Upper lobe of left lung (tissue), 6 donors: ENCODE results near the gene TEDC2. TPM values are rescaled to one million over a fixed set of nuclear protein-coding genes. Genes with fewer than 3 reads are reported as not detected.

Experiments
- ATAC-seq, 2 donors: fragments of 200-7000 bp; cut with Tn5 transposase; one replicate each; pipeline ENCODE4 v1.9.1; 2022; ENCODE audit warnings: mild to moderate bottlenecking in 2 of 2, moderate library complexity in 2 of 2; ENCODE audit not compliant: low FRiP score in 2 of 2
- DNase-seq, 2 donors: peaks; one replicate each; pipeline ENCODE4 v3.0.0-alpha.2; 2019 to 2020
- H3K27ac ChIP-seq, 4 donors: fragments of 200-600 bp; sonication (generic); one replicate each; pipeline ENCODE4 v1.5.1; 2016 to 2019
- H3K27me3 ChIP-seq, 4 donors: fragments of 200-600 bp; sonication (generic); one replicate each; pipeline ENCODE4 v1.5.1; 2017 to 2019
- H3K36me3 ChIP-seq, 4 donors: fragments of 200-600 bp; sonication (generic); one replicate each; pipeline ENCODE4 v1.5.1; 2016 to 2019
- H3K4me1 ChIP-seq, 4 donors: fragments of 200-600 bp; sonication (generic); one replicate each; pipeline ENCODE4 v1.5.1; 2018 to 2019
- H3K4me3 ChIP-seq, 4 donors: fragments of 200-600 bp; sonication (generic); one replicate each; pipeline ENCODE4 v1.5.1; 2017 to 2019; ENCODE audit warnings: mild to moderate bottlenecking in 2 of 4, moderate library complexity in 1 of 4
- H3K9me3 ChIP-seq, 4 donors: fragments of 200-600 bp; sonication (generic); one replicate each; pipeline ENCODE4 v1.5.1; 2018 to 2019
- CTCF ChIP-seq, 6 experiments: fragments of 450-650 bp in 4 of 6; fragments of 200-600 bp in 2 of 6; sonication (generic) in 2 of 6; IDR thresholded peaks; one replicate each; pipeline ENCODE4 v1.5.1; 2016 to 2019; ENCODE audit warnings: antibody characterized with exemption in 6 of 6
- EP300 ChIP-seq, 4 donors: sonication (generic); formaldehyde crosslinking; IDR thresholded peaks; one replicate each; pipeline ENCODE4 v1.5.1; 2017; ENCODE audit warnings: antibody characterized with exemption in 4 of 4, control low read depth in 2 of 4
- POLR2A ChIP-seq, 4 donors: fragments of 450-650 bp; IDR thresholded peaks; one replicate each; pipeline ENCODE4 v1.5.1; 2016 to 2017; ENCODE audit warnings: antibody characterized with exemption in 4 of 4, mild to moderate bottlenecking in 2 of 4
- POLR2AphosphoS5 ChIP-seq, 2 donors: sonication (generic); formaldehyde crosslinking; IDR thresholded peaks; one replicate each; pipeline ENCODE4 v1.5.1; 2017; ENCODE audit warnings: antibody characterized with exemption in 2 of 2
- WGBS, 2 donors: methylation state at CpG; one replicate each; pipeline ENCODE4 v1.1.5; 2017 to 2018; 5-methylcytosine and 5-hydroxymethylcytosine counted together
- total RNA-seq, 6 donors: library from RNA; depleted of rRNA in 4 of 6; stranded (reverse); fragments of >200 nt in 4 of 6; gene quantifications; one replicate each; pipeline versions ENCODE4 v1.1.0 to v1.2.1, GENCODE V29; 2016 to 2021
- donor health status: DM: no; HTN: no; CAD: no; lungs with moderate emphysema.
- donor health status: DM: no; HTN: yes; CAD: no; lungs with severe emphysema.

Gene TEDC2
- total RNA-seq, 6 donors from 2014 or later = 0.61 to 2.7 (median 1.7) TPM; not detected in 1

- DNase-seq = peak; percentile 89 to 98
- Histone ChIP-seq H3K4me1 (peaks cover 39 to 80% (median 50%) of the 10 kb centered on the region in 4 donors), H3K27me3 (peaks cover 4 to 32% (median 19%) of the 10 kb centered on the region in 4 donors), H3K27ac (peak within 1 kb of the TSS; percentile 89 to 93 (median 90)), H3K4me3 (peak within 1 kb of the TSS; percentile 71 to 98 (median 84)), H3K36me3 (no peaks in the 10 kb centered on the region), H3K9me3 (no peaks in the 10 kb centered on the region)
- ATAC-seq = peak; percentile 84 to 94
- 0% methylated on average over 3 to 10 of the region's 77 CpGs for WGBS, 2 donors
- TF ChIP-seq CTCF (IDR thresholded peaks at IDR 0.05) (no peak), POLR2A (IDR thresholded peaks at IDR 0.05) (peak in 2 of 4 donors; percentile 35 to 82), POLR2AphosphoS5 (IDR thresholded peaks at IDR 0.05) (peak; percentile 49 to 73)
These were observed 15.0 kb downstream of the TEDC2 start, which contains the start of gene TBC1D24 for GRCh38 chr16:2474877-2475412. Gene TBC1D24 (plus strand): TSS chr16:2475127. CDS start chr16:2496149, 21,022 bp downstream.

- ATAC-seq (no peak), DNase-seq (peak in 1 of 2 donors; percentile 89)
- WGBS, 2 donors = 16 to 68% methylated on average over 9 to 42 of the region's 55 CpGs
- TF ChIP-seq EP300 (IDR thresholded peaks at IDR 0.05) (no peak), POLR2A (IDR thresholded peaks at IDR 0.05) (no peak), CTCF (IDR thresholded peaks at IDR 0.05) (no peak), POLR2AphosphoS5 (IDR thresholded peaks at IDR 0.05) (no peak)
- peaks cover 39 to 74% (median 50%) of the 10 kb centered on the region in 4 donors for H3K4me1 ChIP-seq
- H3K4me3 ChIP-seq = peak overlapping the region; percentile 71 to 98 (median 84)
- H3K36me3 ChIP-seq = no peaks in the 10 kb centered on the region
- no peaks in the 10 kb centered on the region for H3K9me3 ChIP-seq
- H3K27ac ChIP-seq = peak overlapping the region; percentile 62 to 93 (median 78)
- peaks cover 4 to 26% (median 19%) of the 10 kb centered on the region in 4 donors for H3K27me3 ChIP-seq
These were observed 15.8 kb downstream of the TEDC2 start for GRCh38 chr16:2475413-2476344.

GRCh38 chr16:2476345-2476720 is 16.4 kb downstream of the TEDC2 start:
- WGBS, 2 donors = 72 to 80% methylated on average over 9 of the region's 9 CpGs
- DNase-seq (no peak), ATAC-seq (no peak)
- Histone ChIP-seq H3K27ac (peak overlapping the region; percentile 62 to 93 (median 78)), H3K36me3 (no peaks in the 10 kb centered on the region), H3K4me1 (peaks cover 33 to 73% (median 46%) of the 10 kb centered on the region in 4 donors), H3K27me3 (peaks cover 2 to 20% (median 13%) of the 10 kb centered on the region in 4 donors), H3K9me3 (no peaks in the 10 kb centered on the region), H3K4me3 (peak overlapping the region in 2 of 4 donors; percentile 82 to 87)
- no peak for TF ChIP-seq EP300 (IDR thresholded peaks at IDR 0.05)
- no peak for TF ChIP-seq POLR2A (IDR thresholded peaks at IDR 0.05)
- TF ChIP-seq CTCF (IDR thresholded peaks at IDR 0.05) = no peak
- no peak for TF ChIP-seq POLR2AphosphoS5 (IDR thresholded peaks at IDR 0.05)

GRCh38 chr16:2476741-2477140 is 16.8 kb downstream of the TEDC2 start:
- TF ChIP-seq EP300 (IDR thresholded peaks at IDR 0.05) = no peak
- no peak for TF ChIP-seq POLR2AphosphoS5 (IDR thresholded peaks at IDR 0.05)
- no peak for TF ChIP-seq CTCF (IDR thresholded peaks at IDR 0.05)
- no peak for TF ChIP-seq POLR2A (IDR thresholded peaks at IDR 0.05)
- Histone ChIP-seq H3K9me3 (no peaks in the 10 kb centered on the region), H3K27ac (peak overlapping the region in 3 of 4 donors; percentile 66 to 93 (median 91)), H3K36me3 (no peaks in the 10 kb centered on the region), H3K4me1 (peaks cover 29 to 73% (median 46%) of the 10 kb centered on the region in 4 donors), H3K27me3 (peaks cover 2 to 16% (median 9%) of the 10 kb centered on the region in 4 donors), H3K4me3 (peak overlapping the region in 2 of 4 donors; percentile 82 to 87)
- ATAC-seq = no peak
- no peak for DNase-seq
- WGBS, 2 donors = 63 to 93% methylated on average over 3 of the region's 3 CpGs
